OCI-LY1 (cell line): ENCODE data around the gene C4B.
"Not testable (repeated sequence)": the region's sequence is repeated elsewhere in the genome, so short reads cannot be mapped to it uniquely, and the experiment has no call there.

Source experiments
- CTCF ChIP-seq: fragments of 200-600 bp; sonication (generic), shearing (Covaris generic); IDR thresholded peaks from 2 replicates; pipeline ENCODE4 v1.5.1; 2017; ENCODE audit warnings: mild to moderate bottlenecking, antibody characterized with exemption, low read length, moderate library complexity, mixed read lengths
- EZH2 ChIP-seq: fragments of 200-600 bp; sonication (generic), shearing (Covaris generic); IDR thresholded peaks from 2 replicates; pipeline ENCODE4 v1.8.0; 2017; ENCODE audit warnings: borderline replicate concordance, mixed run types, mild to moderate bottlenecking, antibody characterized with exemption, low read length, moderate library complexity, mixed read lengths

GRCh38 chr6:32043589-32044380 lies 29.2 kb downstream of the C4B start:
- not testable (repeated sequence) for TF ChIP-seq EZH2, CTCF
